Activated CD4-positive, alpha-beta T cell treated with anti-CD3 and anti-CD28 coated beads, Interleukin-2, Interleukin-4, amounts not matched to agents 100 ng/mL and 50 ng/mL, durations not matched to agents 16 hours and 8 hours (primary cell): ENCODE data around the gene CCDC171.
"Not testable (repeated sequence)": the region's sequence is repeated elsewhere in the genome, so short reads cannot be mapped to it uniquely, and the experiment has no call there.

Experiments
- DNase-seq: peaks from one replicate; pipeline ENCODE4 v3.0.0-alpha.2; 2020; ENCODE audit warnings: low spot score

Gene CCDC171

GRCh38 chr9:15570769-15571168, 17.9 kb downstream of the CCDC171 start:
- DNase-seq, result no peak

- no peak for DNase-seq
Observed at GRCh38 chr9:15572200-15572770, 19.4 kb downstream of the CCDC171 start.

- no peak for DNase-seq
Observed at GRCh38 chr9:15576350-15577050, 23.7 kb downstream of the CCDC171 start.

- DNase-seq, result no peak
Observed at GRCh38 chr9:15578714-15579113, 25.9 kb downstream of the CCDC171 start.

GRCh38 chr9:15584379-15584778, 31.5 kb downstream of the CCDC171 start:
- DNase-seq, result no peak

GRCh38 chr9:15592317-15592716, 39.5 kb downstream of the CCDC171 start:
- no peak for DNase-seq

GRCh38 chr9:15592940-15593339, 40.1 kb downstream of the CCDC171 start:
- DNase-seq, result not testable (repeated sequence)

- not testable (repeated sequence) for DNase-seq
Observed at GRCh38 chr9:15600666-15601330, 48.0 kb downstream of the CCDC171 start.

GRCh38 chr9:15606643-15607472, 54.0 kb downstream of the CCDC171 start:
- peak; percentile 62 for DNase-seq

- DNase-seq, result no peak
Observed at GRCh38 chr9:15612962-15613361, 60.1 kb downstream of the CCDC171 start.

- DNase-seq, result no peak
Observed at GRCh38 chr9:15617782-15618181, 64.9 kb downstream of the CCDC171 start.

- no peak for DNase-seq
Observed at GRCh38 chr9:15618540-15619331, 65.9 kb downstream of the CCDC171 start.

GRCh38 chr9:15622318-15622971, 69.6 kb downstream of the CCDC171 start:
- no peak for DNase-seq

- no peak for DNase-seq
Observed at GRCh38 chr9:15635752-15636151, 82.9 kb downstream of the CCDC171 start.

- DNase-seq, result no peak
Observed at GRCh38 chr9:15640121-15640520, 87.3 kb downstream of the CCDC171 start.

GRCh38 chr9:15641291-15641690, 88.4 kb downstream of the CCDC171 start:
- no peak for DNase-seq

GRCh38 chr9:15642369-15642962, 89.6 kb downstream of the CCDC171 start:
- peak; percentile 33 for DNase-seq

GRCh38 chr9:15670246-15670645, 117.4 kb downstream of the CCDC171 start:
- no peak for DNase-seq

GRCh38 chr9:15670894-15671293, 118.1 kb downstream of the CCDC171 start:
- DNase-seq, result no peak

- no peak for DNase-seq
Observed at GRCh38 chr9:15693701-15694100, 140.9 kb downstream of the CCDC171 start.

- no peak for DNase-seq
Observed at GRCh38 chr9:15696979-15697378, 144.1 kb downstream of the CCDC171 start.
